Smooth muscle cell of the brain vasculature (primary cell): Measurements from ENCODE around the gene WDFY1.
"Not testable (repeated sequence)": the region's sequence is repeated elsewhere in the genome, so short reads cannot be mapped to it uniquely, and the experiment has no call there.

Source experiments
- DNase-seq: peaks from one replicate; pipeline ENCODE4 v3.0.0-alpha.2; 2012; ENCODE audit warnings: low read depth, low spot score

The WDFY1 gene

DNA sequence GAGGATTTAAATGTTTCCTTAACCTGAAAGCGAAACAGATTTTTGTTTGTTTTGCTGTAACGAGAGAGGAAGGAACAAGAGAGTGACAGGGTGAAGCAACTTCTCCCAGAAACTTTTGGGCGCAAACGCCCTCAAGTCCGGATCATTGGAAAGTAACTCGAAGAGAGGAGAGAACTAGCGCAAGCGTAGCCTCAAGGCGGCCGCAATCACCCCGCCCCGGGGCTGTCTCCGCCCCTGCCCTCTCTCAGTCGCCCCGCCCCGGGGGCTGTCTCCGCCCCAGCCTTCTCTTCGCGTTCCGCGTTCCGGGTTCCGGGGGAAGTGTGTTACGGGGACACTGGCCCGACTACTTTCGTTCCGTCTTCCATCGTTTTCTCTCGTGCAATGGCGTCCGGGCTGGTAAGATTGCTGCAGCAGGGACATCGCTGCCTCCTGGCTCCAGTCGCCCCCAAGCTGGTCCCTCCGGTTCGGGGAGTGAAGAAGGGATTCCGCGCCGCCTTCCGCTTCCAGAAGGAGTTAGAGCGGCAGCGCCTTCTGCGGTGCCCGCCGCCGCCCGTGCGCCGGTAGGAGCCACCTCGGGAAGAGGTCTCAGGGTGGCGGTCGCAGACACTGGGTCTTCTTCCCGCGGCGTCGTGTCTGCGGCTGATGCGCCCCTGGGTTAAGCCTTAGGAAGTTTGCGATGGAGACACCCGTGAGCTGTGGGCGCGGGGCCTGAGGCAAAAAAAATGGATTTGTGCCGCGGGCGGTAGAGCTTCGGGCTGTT is 12.1 kb upstream of the WDFY1 start, which contains the start of gene MRPL44:
MRPL44 (plus strand) TSS at position 372 of the 760 bp plus-strand sequence; CDS start at position 382, 10 bp downstream.
- peak; percentile 90 for DNase-seq

DNA sequence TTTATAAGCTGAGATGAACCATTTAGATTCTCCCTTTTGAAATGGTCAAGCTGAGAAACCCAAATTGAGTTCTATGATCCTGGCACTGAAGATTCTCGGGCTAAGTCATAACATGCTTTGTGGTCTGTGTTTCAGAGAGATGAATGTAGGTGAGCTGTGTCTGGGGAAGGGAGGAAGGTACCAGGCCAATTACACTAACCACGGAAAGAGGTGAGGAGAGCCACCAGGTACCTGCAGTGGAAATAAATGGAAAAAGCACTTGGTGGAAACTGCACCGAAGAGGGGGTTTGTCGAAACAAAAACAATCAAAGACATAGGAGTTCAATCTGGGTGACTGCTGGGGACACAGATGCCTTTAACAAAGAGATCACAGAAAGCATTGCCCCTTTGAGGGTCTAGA is 11.2 kb upstream of the WDFY1 start:
- DNase-seq = no peak

DNA sequence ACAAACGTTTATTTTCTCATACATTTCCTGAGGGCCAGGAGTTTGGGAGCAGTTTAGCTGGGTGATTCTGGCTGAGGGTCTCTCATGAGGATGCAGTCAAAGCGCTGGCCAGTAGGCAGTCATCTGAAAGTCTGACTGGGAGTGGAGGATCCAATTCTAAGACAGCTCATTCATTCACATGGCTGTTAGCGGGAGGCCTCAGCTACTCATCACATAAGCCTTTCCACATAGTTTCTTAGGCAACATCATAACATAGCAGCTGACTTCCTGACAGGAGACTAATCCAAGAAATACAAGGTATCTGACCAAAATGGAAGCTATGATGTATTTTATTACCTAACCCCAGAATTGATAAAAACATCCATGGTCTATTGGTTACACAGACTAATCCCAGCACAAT is 9.3 kb upstream of the WDFY1 start:
- peak; percentile 74 for DNase-seq

DNA sequence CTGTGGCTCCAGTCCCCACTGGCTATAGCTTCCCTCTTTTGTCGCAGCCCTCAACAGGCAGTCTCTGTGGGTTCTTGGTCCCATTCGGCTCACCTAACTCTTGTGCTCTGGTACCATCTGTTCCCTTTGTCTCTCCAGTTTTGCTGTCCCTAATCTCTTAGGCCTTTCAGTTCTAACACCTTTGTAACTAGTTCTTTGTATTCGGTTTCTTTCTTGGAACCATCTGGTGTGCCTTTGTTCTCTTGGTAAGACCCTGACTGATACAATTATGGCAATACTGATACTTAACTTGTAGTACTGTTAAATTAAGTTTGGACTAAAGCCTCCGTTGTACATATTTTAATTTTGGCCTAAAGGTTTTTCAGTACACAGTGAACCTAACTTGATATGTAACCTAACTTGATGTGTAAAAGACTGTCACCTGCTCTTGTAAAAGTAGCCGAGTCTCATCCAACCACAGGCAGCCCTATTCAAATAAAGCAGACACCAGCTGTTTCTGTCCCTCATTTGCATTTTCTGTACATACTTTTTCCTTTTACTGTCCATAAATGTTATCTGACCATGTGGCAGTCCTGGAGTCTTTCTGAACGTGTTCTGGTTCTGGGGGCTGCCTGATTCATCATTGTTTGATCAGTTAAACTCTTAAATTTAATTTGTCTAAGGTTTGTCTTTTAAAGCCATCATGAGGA is 7.3 kb upstream of the WDFY1 start:
- DNase-seq = no peak

DNA sequence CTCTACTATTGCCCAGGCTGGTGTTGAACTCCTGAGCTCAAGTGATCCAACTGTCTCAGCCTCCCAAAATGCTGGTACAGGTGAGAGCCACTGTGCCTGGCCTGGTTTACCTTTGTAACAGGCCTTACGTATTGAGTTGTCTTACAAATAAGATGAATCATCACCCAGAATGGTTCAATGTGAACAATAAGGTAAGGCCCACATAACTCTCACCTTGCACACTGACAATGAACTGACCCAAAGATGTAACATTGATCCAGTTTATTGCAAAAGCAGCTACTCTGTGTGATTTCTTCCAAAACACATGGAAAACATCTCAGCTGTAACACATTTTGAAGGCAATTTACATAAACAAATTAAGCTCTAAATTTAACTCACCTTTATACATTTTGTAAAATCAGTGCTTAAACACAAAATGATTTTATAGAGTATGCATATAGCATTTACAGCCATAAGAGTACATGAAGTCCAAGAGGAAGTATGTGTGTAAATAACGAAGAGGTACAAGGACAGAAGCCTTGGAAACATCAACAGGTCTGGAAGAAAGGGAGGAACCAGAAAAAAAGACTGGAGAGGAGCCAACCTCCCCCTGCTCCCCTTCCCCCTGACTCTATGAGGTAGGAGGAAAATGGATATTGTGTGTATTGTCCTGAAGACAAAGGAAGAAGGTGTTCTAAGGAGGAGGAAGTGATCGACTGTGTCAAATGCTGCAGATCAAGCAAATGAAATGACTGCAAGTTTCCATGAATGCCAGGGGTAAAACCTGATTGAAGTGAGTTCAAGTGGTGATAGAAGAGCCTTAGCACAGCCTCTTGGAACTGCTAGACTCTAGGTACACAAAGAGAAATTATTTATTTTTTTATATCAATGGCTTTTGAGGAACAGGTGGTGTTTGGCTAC is 5.6 kb upstream of the WDFY1 start:
- no peak for DNase-seq

DNA sequence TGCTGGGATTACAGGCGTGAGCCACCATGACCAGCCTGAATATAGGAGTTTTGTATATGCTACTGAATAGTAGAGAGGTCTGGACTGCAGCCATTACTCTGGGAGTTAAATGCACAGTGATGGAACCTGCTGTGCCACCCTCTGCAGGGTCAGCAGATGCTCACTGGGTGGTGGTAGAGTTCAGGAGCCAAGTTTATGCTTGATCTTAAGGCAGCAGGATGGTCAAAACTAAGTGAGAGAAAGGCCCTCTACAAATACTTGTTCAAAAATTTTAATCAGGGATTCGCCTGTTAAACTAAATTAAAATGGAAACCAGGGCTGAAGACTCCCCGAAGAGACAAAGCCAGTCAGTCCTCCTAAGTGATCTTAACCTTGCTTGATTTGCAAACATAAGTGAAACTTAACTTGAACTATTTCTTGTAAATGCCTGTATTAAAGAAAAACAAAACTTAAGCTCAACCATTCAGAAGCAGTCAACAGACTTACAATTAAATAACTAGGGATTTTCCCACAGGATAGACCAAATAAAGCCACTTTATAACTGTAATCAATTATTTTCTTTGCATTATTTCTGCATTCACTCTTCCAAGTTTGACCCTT is 4.2 kb upstream of the WDFY1 start:
- no peak for DNase-seq

DNA sequence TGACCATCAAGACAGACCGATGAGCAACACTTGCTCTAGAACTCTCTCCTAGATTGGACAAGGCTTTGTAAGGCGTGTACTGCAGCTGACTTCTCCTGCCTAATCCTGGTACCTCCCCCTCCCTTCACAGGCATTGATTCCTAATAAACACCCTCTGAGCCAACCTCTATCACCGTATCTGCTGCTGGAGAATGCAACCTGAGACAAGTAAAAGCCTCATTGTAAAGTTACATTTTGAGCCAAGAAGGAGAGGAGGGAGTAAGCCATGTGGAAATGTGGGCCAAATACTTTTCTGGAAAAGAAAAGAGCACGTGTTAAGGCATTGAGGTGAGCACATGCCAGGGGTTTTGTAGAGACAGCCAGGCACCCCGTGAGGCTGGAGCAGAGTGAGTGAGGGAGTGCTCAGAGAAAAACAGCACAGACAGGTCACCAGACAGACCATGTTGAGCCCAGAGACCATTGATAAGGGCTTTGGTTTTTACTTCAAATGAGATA is 2.6 kb upstream of the WDFY1 start:
- DNase-seq = no peak

DNA sequence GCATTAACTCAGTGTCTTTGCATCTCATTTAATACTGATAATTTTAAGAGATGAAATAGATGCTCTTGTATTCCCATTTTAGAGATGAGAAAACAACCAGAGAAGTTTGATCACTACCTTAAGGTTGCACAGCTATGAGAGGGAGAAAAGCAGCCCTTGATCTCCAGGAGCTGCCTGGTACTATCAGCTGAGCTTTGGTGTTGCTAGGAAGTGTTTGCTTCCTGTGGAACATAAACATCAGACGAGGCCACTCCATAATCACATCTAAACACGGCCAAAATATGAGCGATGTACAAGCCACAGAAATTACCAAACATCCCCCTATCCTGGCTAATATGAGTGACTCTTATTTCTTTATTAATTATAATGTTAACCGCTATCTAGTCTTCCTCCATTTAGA is 620 bp upstream of the WDFY1 start:
- no peak for DNase-seq

DNA sequence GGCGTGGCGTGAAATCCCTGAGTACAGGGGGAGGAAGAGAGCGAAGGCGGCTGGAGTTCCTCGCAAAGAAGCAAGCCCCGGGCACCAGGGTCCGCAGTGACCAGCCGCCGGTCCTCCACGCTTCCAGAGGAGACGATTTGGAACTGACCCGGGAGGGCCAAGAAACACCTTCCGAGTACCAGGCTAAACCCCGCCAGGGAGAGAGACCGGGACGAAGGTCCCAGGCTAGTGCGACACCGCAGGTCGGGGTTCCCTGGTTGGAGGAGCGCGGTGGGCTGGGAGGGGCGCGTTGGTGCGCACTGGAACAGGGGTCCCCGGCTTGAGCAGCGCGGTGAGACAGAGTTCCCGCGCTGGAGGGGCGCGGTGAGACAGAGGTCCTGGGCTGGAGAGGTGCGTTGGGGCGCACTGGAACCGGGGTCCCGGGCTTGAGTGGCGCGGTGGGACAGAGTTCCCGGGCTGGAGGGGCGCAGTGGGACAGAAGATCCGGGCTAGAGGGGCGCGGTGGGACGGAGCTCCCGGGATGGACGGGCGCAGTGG is 901 bp downstream of the WDFY1 start:
- no peak for DNase-seq

DNA sequence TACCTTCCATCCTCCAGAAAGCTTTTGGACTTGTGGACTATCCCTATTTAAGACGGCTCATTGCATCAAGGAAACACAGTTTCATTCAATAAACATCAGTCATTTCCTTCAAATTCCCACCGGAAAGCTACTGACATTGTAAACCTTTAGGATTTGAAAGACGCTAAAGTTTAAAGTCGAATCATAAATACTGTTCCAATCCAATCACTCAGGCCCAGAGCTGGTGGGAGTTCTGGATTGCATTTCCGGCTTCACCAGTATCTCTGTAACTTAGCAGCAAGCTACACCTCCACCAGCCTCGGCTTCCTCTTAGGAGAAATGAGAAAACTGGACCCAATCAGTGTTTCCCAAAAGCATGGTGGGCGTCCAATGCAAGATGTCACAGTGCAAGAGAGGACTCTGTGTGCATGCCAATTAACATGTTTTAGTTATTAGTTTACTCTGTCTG is 1.6 kb downstream of the WDFY1 start:
- DNase-seq = no peak

DNA sequence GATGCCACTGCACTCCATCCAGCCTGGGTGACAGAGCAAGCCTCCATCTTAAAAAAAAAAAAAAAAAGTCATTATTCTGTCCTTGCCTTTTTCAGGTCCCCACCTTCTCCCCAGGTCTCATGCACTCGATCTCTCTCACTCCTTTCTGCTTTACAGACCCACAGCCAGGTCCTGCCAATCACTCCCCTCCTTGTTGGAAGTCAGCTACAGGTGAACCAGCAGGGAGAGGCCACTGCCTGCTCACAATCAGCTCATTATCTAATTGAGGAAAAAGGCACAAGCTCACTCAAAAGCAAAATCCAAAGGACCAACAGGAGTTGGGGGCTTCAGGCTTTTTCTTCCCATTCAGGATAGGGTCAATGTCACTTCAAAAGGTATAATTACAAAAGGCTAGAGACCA is 2.0 kb downstream of the WDFY1 start:
- no peak for DNase-seq

DNA sequence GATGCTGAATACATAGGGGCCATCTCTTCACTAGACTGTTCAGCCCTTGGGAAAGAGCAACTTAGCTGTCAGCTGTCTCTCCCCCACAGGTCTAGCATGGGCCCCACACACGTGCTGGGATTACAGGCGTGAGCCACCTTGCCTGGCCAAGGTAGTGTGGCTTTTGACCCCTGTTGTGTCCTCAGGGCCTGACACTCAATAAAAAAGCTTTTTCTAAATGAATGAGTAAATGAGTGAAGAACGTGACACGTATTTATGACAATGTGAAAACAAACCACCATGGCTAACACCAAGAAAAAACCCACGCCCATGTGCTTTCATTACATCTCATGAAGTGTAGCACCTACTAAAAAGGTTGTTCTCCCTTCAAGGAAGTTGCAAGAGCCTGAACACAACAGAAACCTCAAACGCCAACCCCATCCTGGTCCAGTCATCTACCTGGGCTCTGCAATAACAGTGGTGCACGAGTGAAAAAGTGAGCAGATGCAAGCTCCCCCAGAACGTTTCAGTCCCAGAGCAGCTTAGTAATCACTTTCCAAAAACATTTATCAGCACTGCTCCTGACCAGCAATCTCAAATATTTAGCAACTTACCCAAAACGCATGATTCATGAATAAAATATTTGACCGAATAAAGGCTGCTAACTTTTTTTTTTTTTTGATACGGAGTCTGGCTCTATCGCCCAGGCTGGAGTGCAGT is 3.4 kb downstream of the WDFY1 start:
- no peak for DNase-seq

DNA sequence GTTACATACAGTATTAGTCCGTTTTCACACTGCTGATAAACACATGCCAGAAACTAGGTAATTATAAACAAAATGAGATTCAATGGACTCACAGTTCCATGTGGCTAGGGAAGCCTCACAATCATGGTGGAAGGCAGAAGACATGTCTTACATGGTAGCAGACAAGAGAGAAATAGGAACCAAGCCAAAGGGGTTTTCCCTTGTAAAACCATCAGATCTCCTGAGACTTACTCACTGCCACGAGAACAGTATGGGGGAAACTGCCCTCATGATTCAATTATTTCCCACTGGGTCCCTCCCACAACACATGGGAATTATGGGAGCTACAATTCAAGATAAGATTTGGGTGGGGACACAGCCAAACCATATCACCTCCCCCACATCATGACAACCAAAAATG is 5.7 kb downstream of the WDFY1 start:
- DNase-seq = not testable (repeated sequence)

DNA sequence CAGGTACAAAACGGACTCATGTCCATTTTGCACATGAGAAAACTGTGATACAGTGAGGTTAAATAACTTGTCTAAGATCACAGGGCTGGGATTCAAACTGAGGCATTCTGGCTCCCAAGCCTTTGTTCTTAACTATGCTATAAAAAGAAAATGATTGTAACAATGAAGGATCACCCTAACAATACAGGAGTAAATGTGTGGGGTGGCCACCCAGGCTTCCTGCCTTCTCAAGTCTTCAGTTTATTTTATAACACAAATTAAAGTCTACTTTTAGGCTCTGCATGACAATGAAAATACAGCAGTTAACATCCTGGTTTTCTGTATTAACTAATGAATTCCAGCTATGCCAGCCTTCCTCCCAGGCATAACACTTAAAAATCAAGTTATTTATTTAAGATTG is 7.6 kb downstream of the WDFY1 start:
- DNase-seq = no peak

DNA sequence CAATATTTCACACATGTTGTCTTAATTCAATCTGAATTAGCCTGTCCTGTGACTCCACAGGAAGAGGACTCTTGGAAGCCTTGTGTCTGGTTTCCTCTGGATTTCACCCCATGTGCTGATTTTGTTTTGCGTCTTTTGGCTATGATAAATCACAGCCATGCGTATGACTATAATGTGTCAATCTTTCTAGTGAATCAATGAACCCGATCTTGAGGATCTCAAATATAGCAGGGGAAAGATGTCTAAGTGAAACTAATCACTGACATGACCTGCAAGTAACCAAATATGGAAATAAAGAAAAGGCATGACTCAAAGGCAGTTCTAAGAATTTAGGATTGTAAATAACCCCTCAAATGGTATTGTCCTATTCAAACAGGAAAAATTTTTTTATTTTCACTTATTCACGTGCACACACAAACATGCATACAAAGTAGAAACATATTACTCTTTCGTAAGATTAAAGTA is 8.2 kb downstream of the WDFY1 start:
- no peak for DNase-seq

DNA sequence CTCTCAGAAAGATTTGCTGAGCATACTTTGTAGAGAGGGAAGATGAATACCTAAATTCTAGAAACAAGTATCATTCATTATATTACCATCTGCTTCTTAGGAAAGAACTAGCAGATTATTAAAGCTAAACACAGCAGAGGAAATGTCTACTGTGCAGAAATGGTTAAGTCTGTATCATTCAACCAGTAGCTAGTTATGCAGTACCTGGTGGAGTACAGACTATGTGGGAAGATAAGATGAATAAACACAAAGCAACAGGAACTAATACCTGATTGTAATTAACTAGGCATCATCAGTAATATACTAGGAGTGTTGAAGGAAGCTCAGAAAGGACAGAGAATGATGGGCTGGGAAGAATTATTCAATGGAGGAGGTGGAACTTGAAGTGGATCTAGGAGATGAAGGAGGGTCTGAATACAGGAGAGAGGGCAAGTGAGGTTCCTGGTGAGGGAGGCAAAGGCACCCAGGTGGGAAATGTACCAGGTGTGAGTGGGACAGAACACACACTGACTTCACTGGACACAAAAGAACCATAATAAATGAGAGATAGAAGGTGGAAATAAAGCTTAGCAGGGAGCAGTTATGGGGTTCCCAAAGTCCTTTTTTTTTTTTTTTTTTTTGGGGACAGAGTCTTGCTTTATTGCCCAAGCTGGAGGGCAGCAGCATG is 9.5 kb downstream of the WDFY1 start:
- DNase-seq = no peak

DNA sequence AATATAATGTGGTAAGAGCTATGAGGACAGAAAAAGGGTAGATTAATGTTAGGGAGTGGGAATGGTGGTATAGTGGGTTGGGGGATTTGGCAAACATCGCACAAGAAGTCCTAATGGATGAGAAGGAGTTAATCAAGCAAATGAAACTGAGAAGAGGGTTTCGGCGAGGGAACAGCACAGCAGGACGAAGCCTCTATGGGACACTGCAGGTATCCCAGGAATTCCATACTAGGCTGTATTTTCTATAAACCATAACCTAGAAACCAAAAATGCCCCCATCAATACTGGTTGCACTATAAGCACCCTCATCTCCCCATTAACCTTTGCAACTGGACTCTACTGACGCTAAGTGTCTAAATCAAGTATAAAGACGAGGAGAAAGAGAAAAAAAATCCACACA is 10.3 kb downstream of the WDFY1 start:
- no peak for DNase-seq

DNA sequence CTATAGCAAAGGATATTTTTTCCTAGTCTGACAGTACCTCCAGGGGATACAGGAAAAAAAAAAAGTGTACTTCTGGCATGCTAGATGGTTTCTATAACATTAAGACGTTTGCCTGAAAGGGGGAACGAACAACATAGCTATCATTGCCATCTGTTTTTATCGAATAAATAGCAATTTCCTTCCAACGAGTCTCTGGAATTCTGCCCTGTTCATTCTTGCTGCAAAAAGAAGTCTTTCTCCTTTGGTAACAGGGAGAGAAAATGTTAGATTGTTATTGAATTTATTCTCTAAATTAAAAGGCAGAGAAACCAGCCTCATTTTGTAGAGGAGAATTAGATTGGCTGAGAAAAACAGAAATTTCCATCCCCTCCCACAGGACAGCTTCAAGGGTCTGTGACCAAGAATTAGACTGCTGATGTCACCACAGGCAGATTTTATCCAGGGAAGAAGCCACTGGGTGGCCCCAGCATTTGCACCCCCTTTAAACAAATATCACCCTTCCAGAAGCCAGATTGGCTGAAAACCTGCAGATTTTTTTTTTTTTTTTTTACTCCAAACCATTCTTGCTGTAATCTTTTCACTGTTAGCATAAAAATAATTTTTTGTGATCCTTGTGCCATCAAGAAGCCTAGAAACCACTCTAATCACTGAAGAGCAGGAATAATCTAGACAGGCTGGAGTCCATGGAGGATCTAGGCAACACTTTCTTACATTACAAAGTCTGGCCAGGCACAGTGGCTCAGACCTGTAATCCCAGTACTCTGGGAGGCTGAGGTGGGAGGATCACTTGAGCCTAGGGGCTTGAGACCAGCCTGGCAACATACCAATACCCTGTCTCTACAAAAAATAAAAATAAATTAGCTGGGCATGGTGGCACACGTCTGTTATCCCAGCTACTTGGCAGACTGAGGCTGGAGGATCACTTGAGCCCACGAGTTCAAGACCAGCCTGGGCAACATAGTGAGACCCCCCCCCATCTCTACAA is 12.0 kb downstream of the WDFY1 start:
- no peak for DNase-seq
